Activated CD8-positive, alpha-beta memory T cell treated with anti-CD3 and anti-CD28 coated beads, Interleukin-2, amount 50 U/mL, for 1 hour (primary cell): ENCODE measurements around the gene FSD1.
"Not testable (repeated sequence)": the region's sequence is repeated elsewhere in the genome, so short reads cannot be mapped to it uniquely, and the experiment has no call there.

Experiments
- DNase-seq: peaks from one replicate; pipeline ENCODE4 v3.0.0-alpha.2; 2020; ENCODE audit errors: extremely low read depth

FSD1 gene

DNA sequence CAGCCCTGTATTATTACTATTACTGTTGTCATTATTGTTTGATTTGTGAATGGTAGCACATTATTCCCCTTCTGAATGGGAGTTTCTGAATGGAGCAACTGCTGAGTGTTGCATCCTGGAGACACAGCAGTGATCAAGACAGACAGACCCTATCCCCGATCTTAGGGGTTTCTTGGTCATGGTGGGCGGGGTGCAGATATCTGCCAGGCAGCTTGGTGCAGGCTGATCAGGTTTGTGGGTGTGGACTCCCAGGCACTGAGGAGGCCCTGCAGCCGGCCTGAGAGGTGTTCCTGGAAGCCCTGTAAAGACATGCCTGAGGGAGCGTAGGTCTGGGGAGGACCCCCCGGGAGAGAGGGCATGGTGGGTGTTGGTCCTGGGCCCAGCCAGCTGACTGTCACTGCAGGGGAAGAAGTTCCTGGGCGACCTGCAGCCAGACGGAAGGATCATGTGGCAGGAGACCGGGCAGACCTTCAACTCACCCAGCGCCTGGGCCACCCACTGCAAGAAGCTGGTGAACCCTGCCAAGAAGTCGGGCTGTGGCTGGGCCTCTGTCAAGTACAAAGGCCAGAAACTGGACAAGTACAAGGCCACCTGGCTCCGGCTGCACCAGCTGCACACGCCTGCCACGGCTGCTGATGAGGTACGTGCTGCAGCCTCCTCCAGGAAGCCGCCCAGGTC, 41.1 kb downstream of the FSD1 start:
- no peak for DNase-seq

DNA sequence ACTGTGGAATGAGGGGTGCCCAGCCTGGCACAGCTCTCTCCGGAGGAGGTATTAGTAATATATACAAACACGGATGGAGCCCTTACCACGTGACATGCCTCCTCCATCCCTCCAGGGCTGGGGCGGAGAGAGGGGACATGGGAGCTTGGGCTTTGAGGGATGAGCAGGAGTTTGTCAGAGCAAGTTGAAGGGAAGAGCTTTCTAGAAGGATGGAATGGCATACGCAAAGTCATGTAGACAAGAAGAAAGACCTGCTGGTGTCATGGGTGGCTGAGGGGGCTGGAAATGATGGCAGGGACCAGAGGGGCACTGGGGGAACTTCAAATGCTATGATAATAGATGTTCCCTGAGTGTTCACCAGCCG, 41.6 kb downstream of the FSD1 start:
- no peak for DNase-seq

- no peak for DNase-seq
Measured at GRCh38 chr19:4347521-4347920, 43.1 kb downstream of the FSD1 start.

- not testable (repeated sequence) for DNase-seq
Measured at GRCh38 chr19:4349225-4349624, 44.8 kb downstream of the FSD1 start.

- DNase-seq = no peak
Measured at GRCh38 chr19:4350111-4350510, 45.7 kb downstream of the FSD1 start.

DNA sequence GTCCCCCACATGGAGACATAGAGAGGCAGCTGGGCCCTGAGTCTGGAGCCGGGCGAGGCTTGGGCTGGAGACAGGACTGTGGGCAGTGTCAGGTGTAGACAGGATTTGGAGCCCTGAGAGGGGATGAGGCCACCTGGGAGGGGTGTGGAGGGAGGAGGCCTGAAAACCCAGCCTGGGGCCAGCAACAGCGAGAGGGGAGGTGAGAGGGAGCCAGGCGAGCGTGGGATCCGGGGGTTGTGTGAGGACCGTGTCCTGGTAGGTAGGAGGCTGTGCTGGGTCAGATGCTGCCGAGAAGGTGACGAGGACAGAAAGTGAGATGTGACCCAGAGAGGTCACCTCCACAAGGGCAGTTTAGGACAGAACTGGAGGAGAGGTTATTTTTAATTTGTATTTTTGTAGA, 46.3 kb downstream of the FSD1 start:
- no peak for DNase-seq

- DNase-seq = no peak
Measured at GRCh38 chr19:4352701-4353121, 48.3 kb downstream of the FSD1 start.

- DNase-seq = no peak
Measured at GRCh38 chr19:4354282-4354681, 49.9 kb downstream of the FSD1 start.

- no peak for DNase-seq
Measured at GRCh38 chr19:4354897-4355296, 50.5 kb downstream of the FSD1 start.

GRCh38 chr19:4357095-4357797, 52.8 kb downstream of the FSD1 start:
- no peak for DNase-seq

GRCh38 chr19:4357921-4358326, 53.5 kb downstream of the FSD1 start:
- DNase-seq = no peak

DNA sequence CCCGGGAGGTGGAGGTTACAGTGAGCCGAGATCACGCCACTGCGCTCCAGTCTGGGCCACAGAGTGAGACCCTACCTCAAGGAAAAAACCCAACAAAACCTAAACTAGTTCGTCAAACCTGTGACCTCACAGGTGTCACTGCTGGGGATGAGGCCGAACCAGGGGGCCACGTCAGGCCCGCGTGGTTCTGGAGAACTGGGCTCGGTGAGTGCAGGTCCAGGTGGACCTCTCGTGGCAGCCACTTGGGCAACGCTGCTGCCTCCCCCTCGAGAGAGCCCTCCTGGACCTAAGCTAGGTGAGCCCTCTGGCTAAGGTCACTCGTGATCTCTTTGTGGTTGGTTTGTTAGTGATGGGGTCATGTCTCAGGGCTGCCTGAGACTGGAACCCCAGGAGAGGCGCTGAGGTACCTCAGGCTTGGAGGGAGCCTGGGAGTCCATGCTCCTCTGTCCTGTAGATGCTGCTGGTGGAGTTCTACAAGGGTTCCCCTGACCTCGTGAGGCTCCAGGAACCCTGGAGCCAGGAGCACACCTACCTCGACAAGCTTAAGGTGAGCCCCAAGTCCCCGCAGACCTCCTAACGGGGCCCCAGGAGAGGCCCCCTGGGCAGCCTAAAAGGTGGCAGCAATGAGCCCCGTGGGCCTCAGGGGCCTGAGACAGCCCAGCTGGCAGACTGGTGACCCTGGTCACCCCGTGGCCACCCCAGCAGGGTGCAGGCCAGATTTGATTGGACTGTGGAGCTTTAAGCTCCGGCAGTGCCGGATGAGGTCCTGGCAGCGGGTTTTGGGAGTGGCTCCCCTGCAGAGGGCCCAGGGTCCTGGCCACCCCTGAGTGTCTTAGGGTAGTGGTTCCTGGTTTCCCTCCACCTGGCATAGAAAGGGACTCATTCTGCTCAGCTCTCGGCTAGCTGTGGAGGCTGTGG, 54.6 kb downstream of the FSD1 start:
- no peak for DNase-seq

DNA sequence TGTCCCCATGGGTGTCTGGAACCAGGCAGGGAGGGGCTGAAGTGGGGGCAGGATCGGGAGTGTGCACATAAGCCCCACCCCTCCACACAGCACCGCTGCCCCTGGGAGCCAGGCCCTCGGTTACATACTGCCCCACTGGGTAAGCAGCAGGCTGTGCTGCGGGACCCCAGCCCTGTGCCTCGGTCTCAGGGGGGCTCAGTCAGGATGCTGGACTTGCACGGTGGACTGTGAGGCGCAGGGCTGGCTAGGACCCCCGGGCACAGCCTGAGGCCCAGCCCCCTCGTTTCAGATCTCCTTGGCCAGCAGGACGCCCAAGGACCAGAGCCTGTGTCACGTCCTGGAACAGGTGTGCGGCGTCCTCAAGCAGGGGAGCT, 55.2 kb downstream of the FSD1 start:
- no peak for DNase-seq

- no peak for DNase-seq
Measured at GRCh38 chr19:4360081-4360569, 55.7 kb downstream of the FSD1 start.

GRCh38 chr19:4360641-4361151, 56.3 kb downstream of the FSD1 start:
- no peak for DNase-seq

- no peak for DNase-seq
Measured at GRCh38 chr19:4361152-4362046, 57.0 kb downstream of the FSD1 start.

DNA sequence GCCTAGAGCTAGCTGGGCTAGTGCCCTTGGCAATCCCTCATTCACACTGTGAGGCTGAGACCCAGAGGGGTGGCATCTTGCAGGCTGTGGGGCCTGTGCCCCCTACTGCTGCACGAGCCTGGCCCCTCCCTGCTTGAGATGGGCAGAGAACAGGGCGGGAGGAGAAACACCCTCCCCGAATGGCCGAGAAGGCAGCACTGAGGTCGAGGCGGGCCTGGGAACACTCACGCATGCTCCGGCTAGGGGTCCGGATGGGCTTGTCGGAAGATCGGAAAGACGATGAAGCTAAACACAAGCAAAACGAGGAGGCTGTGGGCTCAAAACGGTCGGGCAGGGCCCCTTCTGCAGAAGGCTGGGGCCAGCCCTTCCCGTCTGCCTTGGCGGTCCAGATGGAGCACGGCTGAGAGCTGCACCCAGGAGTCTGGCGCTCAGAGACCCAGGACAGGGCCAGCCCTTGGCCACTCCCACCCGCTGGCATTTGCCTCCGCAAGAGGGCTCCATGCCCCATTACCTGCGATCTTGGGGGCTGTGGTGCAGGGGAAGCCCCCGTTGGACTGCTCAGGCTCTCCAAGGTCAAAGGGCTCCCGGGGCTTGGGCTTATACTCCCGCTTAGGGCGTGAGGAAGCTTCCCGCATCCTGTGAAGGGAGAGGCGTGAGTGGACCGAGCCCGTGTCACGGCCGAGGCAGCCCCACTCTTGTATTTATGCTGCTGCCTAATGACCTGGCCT, 57.9 kb downstream of the FSD1 start:
- DNase-seq = no peak

DNA sequence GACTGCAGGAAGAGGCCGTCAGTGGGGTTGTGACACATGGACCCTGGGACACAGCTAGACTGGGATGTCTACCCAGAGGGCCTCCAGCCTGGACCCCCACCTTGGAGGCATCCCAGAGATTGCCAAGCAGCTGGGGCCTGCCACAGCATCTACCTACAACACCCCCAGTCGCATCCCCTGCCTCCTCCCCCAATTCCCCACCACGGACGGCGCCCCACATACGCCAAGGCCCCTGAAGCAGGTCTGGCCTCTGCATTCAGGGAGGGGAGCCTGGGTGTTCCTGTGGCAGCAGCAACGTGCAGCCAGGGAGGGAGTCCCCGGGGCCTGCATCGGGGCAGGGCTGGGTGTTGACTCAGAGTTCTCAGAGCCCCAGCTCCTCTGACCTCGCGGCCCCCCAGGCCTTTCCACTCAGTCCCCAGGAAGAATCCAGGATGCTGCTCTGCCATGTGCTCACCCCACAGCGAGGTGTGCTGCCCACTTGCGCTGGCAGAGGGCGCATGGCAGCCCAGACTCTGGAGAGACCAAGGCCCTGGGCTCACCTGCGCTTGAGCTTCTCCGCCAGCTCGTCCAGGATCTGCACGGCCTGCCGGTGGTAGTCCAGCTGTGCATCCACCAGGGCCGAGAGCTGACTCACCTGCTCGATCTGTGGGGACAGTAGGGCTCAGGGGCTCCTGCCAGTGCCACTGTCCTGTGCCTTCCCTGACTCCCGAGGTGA, 58.6 kb downstream of the FSD1 start:
- DNase-seq = no peak

DNA sequence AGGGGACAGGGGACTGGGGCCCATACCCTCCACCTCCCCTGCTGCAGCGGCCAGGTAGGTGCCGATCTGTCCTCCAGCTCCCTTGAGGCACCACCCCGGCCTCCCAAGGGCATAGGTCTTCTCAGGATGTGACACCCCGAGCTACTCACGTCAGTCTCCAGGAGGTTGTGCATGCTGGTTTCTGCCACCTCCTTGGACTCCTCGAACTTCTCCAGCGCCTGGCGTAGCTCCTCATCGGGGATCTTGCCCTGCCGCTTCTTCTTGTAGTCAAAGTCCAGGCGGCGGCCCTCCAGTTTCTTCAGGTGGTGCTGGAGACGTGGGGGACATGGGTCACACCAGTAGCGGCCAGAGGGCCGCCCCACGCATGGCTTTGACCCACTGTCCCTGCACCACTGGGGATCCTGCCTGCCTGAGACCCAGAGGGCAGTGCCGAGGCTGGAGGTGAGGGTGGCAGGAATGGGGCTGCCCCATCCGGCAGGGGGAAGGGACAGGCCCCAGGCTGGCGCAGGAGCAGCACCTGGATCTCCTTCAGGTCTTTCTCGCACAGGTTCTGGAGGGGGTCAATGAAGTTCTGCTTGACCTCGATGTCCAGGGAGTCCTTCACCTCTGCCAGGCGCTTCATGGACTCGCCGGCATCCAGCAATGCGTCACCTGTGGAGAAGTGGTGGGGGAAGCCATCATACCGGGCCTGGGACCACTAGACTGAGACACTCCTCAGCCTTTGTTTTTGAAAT, 59.3 kb downstream of the FSD1 start:
- no peak for DNase-seq
